Astrocyte (in vitro differentiated cells and primary cell): ENCODE data around the gene INTS6. TPM values are rescaled to one million over a fixed set of nuclear protein-coding genes. Genes with fewer than 3 reads are reported as not detected.

Source experiments
- DNase-seq: peaks from one replicate; pipeline ENCODE4 v3.0.0-alpha.2; 2010; ENCODE audit warnings: low read depth
- FAIRE-seq: peaks from 2 replicates; lab custom pipeline; 2011; peaks lifted over from hg19 to GRCh38; lab: Jason Lieb, UNC
- H2AFZ ChIP-seq: 2 replicates; pipeline ENCODE4 v1.6.0; 2012; ENCODE audit warnings: low read depth, low read length, inconsistent platforms
- H3K27ac ChIP-seq: 2 replicates; pipeline ENCODE4 v1.5.1; 2011; ENCODE audit warnings: low read depth, low read length, inconsistent platforms
- H3K27me3 ChIP-seq: 2 replicates; pipeline ENCODE4 v1.6.0; 2011; ENCODE audit warnings: low read length, inconsistent platforms; ENCODE audit not compliant: insufficient read depth
- H3K36me3 ChIP-seq: 2 replicates; pipeline ENCODE4 v1.5.1; 2011; ENCODE audit warnings: low read length, inconsistent platforms; ENCODE audit not compliant: insufficient read depth
- H3K4me1 ChIP-seq: 2 replicates; pipeline ENCODE4 v1.5.1; 2011; ENCODE audit warnings: low read length, inconsistent platforms; ENCODE audit not compliant: insufficient read depth
- H3K4me2 ChIP-seq: 2 replicates; pipeline ENCODE4 v1.6.0; 2012; ENCODE audit warnings: low read length, inconsistent platforms
- H3K4me3 ChIP-seq: 2 replicates; pipeline ENCODE4 v1.5.1; 2011; ENCODE audit warnings: low read depth, mild to moderate bottlenecking, low read length, inconsistent platforms; ENCODE audit not compliant: insufficient read depth
- H3K79me2 ChIP-seq: 2 replicates; pipeline ENCODE4 v1.6.0; 2012; ENCODE audit warnings: mild to moderate bottlenecking, low read length, inconsistent platforms; ENCODE audit not compliant: insufficient read depth
- H3K9ac ChIP-seq: 2 replicates; pipeline ENCODE4 v1.6.0; 2012; ENCODE audit warnings: mild to moderate bottlenecking, low read length, inconsistent platforms
- H3K9me3 ChIP-seq: 2 replicates; pipeline ENCODE4 v1.5.1; 2012; ENCODE audit warnings: low read depth, mild to moderate bottlenecking, low read length, inconsistent platforms; ENCODE audit not compliant: insufficient read depth
- H4K20me1 ChIP-seq: 2 replicates; pipeline ENCODE4 v1.6.0; 2012; ENCODE audit warnings: low read length, inconsistent platforms; ENCODE audit not compliant: insufficient read depth
- H3K27ac Mint-ChIP-seq: one replicate; pipeline ENCODE4 v1.8.0; 2021; ENCODE audit warnings: mild to moderate bottlenecking, mixed read lengths; ENCODE audit not compliant: unreplicated experiment
- H3K27me3 Mint-ChIP-seq: one replicate; pipeline ENCODE4 v1.8.0; 2021; ENCODE audit warnings: low read depth, mixed read lengths; ENCODE audit not compliant: unreplicated experiment
- H3K36me3 Mint-ChIP-seq: one replicate; pipeline ENCODE4 v1.8.0; 2021; ENCODE audit warnings: low read depth, mixed read lengths; ENCODE audit not compliant: unreplicated experiment
- H3K4me1 Mint-ChIP-seq: one replicate; pipeline ENCODE4 v1.8.0; 2021; ENCODE audit warnings: low read depth, mixed read lengths; ENCODE audit not compliant: unreplicated experiment
- H3K4me3 Mint-ChIP-seq: one replicate; pipeline ENCODE4 v1.8.0; 2021; ENCODE audit warnings: mild to moderate bottlenecking, moderate library complexity, mixed read lengths; ENCODE audit not compliant: unreplicated experiment
- H3K9me3 Mint-ChIP-seq: one replicate; pipeline ENCODE4 v1.8.0; 2021; ENCODE audit warnings: mild to moderate bottlenecking, mixed read lengths; ENCODE audit not compliant: unreplicated experiment
- EZH2 ChIP-seq: IDR thresholded peaks from 2 replicates; pipeline ENCODE4 v1.6.1; 2012; ENCODE audit warnings: mild to moderate bottlenecking, low read length, inconsistent platforms; ENCODE audit not compliant: insufficient read depth
- total RNA-seq: library from RNA; stranded (reverse); gene quantifications from 2 replicates; pipeline ENCODE4 v1.2.1, GENCODE V29; 2021
- TF ChIP-seq, protein P1 (sequence below): IDR thresholded peaks from 2 replicates; pipeline ENCODE4 v1.5.1; 2011; ENCODE audit warnings: low read depth, mild to moderate bottlenecking, inconsistent platforms, low read length, moderate library complexity; ENCODE audit not compliant: insufficient read depth

Gene INTS6
- total RNA-seq, 1 donor from 2014 or later = 47.6 TPM

- Histone ChIP-seq H2AFZ (no peak overlapping the region), H3K27ac (no peak overlapping the region), H3K4me3 (no peak overlapping the region), H3K36me3 (no peaks in the 10 kb centered on the region), H3K4me1 (peaks cover 9% of the 10 kb centered on the region), H3K4me2 (no peak overlapping the region), H3K9me3 (no peaks in the 10 kb centered on the region), H4K20me1 (no peaks in the 10 kb centered on the region), H3K79me2 (no peaks in the 10 kb centered on the region), H3K9ac (no peak overlapping the region), H3K27me3 (no peaks in the 10 kb centered on the region)
- Mint-ChIP-seq H3K27ac (no peak overlapping the region), H3K9me3 (no peaks in the 10 kb centered on the region), H3K4me1 (peaks cover 25% of the 10 kb centered on the region), H3K4me3 (no peak overlapping the region), H3K27me3 (no peaks in the 10 kb centered on the region), H3K36me3 (no peaks in the 10 kb centered on the region)
- TF ChIP-seq EZH2 = no peak
- TF ChIP-seq, protein P1, sequence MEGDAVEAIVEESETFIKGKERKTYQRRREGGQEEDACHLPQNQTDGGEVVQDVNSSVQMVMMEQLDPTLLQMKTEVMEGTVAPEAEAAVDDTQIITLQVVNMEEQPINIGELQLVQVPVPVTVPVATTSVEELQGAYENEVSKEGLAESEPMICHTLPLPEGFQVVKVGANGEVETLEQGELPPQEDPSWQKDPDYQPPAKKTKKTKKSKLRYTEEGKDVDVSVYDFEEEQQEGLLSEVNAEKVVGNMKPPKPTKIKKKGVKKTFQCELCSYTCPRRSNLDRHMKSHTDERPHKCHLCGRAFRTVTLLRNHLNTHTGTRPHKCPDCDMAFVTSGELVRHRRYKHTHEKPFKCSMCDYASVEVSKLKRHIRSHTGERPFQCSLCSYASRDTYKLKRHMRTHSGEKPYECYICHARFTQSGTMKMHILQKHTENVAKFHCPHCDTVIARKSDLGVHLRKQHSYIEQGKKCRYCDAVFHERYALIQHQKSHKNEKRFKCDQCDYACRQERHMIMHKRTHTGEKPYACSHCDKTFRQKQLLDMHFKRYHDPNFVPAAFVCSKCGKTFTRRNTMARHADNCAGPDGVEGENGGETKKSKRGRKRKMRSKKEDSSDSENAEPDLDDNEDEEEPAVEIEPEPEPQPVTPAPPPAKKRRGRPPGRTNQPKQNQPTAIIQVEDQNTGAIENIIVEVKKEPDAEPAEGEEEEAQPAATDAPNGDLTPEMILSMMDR = no peak
- DNase-seq (no peak), FAIRE-seq (no peak)
Observed at GRCh38 chr13:51341232-51341631, 111.6 kb downstream of the INTS6 start.

DNA sequence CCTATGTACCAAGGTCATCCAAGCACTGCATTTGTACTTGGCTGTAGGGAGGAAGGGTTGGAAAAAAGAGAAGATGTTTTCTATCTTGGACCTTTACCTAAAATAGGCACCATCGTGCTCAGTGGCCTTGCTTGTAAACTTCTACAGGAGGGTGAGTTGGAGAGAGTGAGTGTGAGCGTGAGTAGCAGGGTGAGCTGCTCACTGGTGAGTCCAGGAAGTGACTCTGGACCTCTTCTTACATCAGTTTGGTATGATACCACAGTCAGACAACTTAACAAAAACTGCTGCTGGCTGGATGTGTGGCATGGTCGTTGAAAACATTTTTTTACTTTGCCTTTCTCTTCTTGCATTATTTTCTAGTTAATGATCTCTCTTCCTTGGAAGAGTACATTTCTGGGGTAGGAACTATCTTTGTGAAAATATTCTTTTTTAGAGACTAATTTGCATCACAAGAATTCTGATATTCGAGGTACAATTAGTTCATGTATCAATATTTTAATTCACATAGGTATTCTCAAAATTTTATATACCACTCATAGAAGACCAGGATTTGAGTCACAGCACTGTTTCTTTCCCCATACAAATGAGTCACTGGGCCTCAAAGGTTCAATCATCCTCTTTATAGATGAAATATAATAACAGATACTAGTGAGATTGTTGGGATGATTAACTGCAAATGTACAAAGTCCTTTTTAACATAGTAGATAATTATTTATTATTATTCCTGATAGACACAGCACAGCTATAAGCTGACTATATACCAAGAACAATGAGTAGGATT, 112.7 kb downstream of the INTS6 start:
- Histone ChIP-seq H4K20me1 (no peaks in the 10 kb centered on the region), H3K9me3 (no peaks in the 10 kb centered on the region), H3K4me1 (peaks cover 9% of the 10 kb centered on the region), H3K36me3 (no peaks in the 10 kb centered on the region), H2AFZ (no peak overlapping the region), H3K4me3 (no peak overlapping the region), H3K9ac (no peak overlapping the region), H3K27ac (no peak overlapping the region), H3K4me2 (no peak overlapping the region), H3K79me2 (no peaks in the 10 kb centered on the region), H3K27me3 (no peaks in the 10 kb centered on the region)
- Mint-ChIP-seq H3K27ac (no peak overlapping the region), H3K4me1 (peaks cover 25% of the 10 kb centered on the region), H3K36me3 (no peaks in the 10 kb centered on the region), H3K9me3 (no peaks in the 10 kb centered on the region), H3K27me3 (no peaks in the 10 kb centered on the region), H3K4me3 (no peak overlapping the region)
- TF ChIP-seq, protein P1 = no peak
- TF ChIP-seq EZH2 = no peak
- FAIRE-seq = no peak
- no peak for DNase-seq

GRCh38 chr13:51339354-51339753, 113.5 kb downstream of the INTS6 start, which contains the start of gene SERPINE3:
TSS of gene SERPINE3 (plus strand) at chr13:51339691. CDS start at chr13:51341092, 1,401 bp downstream.
- Histone ChIP-seq H4K20me1 (no peaks in the 10 kb centered on the region), H3K27ac (no peak within 1 kb of the TSS), H3K9ac (no peak within 1 kb of the TSS), H3K27me3 (no peaks in the 10 kb centered on the region), H3K4me1 (peaks cover 9% of the 10 kb centered on the region), H2AFZ (no peak within 1 kb of the TSS), H3K36me3 (no peaks in the 10 kb centered on the region), H3K9me3 (no peaks in the 10 kb centered on the region), H3K4me3 (no peak within 1 kb of the TSS), H3K79me2 (no peaks in the 10 kb centered on the region), H3K4me2 (no peak within 1 kb of the TSS)
- Mint-ChIP-seq H3K27ac (no peak within 1 kb of the TSS), H3K27me3 (no peaks in the 10 kb centered on the region), H3K36me3 (no peaks in the 10 kb centered on the region), H3K4me1 (peaks cover 25% of the 10 kb centered on the region), H3K9me3 (no peaks in the 10 kb centered on the region), H3K4me3 (no peak within 1 kb of the TSS)
- TF ChIP-seq, protein P1 = no peak
- no peak for TF ChIP-seq EZH2
- no peak for DNase-seq
- no peak for FAIRE-seq
